GM19193 (cell line): ENCODE results near the gene SERBP1.

ENCODE experiments used
- POLR2A ChIP-seq: IDR thresholded peaks from 4 replicates; pipeline ENCODE4 v1.6.1; 2011; ENCODE audit not compliant: insufficient read depth, insufficient read length; ENCODE audit errors: extremely low read depth

SERBP1 gene

DNA sequence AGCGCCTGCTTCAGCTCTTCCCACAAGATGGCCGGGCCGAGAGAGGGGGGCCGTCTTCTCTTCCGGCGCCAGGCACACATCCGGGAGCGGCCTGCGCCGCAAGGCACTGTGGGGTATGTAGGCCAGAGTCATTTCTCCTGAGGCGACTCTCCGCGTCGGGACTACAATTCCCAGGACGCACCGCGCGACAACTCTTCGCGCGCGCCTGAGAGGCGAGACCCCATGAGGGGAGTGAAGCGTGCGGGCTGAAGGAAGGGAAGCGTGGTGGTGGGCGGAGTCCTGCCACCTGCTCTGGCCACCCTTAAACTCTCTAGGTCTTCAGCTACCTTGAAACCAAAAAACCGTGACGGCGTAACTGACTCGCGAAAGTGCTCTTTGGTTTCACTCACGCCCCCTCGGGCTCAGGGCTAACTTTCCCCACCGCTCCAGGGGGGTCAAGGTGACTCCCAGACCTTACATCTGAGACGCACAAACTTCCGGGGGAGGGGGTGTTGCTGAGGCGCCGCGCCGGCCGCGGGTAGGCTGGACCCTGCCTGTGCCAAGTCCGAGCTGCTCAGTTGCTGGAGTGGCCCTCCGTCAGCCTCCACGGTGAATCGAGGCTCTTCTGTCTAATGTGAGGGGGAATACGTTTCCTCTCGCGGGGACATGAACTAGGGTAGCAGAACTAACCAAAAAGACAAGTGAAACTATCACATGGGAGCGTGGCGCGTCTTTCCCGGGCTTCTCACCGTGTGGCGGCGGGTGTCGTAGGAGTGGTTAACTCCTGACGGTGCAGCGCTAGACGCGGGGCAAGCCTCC is at the start of gene SERBP1:
TSS of gene SERBP1 (minus strand) at position 45 of the 798 bp plus-strand sequence. CDS start 102 bp downstream, outside the sequence.
- TF ChIP-seq POLR2A = peak; percentile 61

- no peak for TF ChIP-seq POLR2A
Observed at GRCh38 chr1:67479146-67479891, 49.1 kb upstream of the SERBP1 start.

- no peak for TF ChIP-seq POLR2A
Observed at GRCh38 chr1:67476906-67477305, 46.7 kb upstream of the SERBP1 start.

- TF ChIP-seq POLR2A = no peak
Observed at GRCh38 chr1:67476006-67476482, 45.8 kb upstream of the SERBP1 start.

DNA sequence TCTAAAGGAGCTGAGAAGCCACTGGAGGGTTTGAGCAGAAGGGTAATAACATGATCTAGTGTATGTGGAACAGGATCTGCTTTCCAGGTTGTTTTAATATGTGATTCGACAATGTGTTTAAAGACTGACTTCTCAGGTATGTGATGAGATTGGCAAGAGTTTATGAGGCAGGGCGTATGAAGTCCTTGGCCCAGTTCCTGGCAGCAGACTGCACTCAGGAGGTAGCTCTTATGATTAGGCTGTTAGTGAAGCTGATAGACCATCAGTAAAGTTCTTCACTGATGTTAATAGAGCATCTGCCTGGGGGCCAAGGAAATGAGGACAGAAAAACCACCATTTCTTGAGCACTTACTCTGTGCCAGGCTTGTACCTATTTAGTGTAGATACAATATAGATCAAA is 41.9 kb upstream of the SERBP1 start:
- no peak for TF ChIP-seq POLR2A

DNA sequence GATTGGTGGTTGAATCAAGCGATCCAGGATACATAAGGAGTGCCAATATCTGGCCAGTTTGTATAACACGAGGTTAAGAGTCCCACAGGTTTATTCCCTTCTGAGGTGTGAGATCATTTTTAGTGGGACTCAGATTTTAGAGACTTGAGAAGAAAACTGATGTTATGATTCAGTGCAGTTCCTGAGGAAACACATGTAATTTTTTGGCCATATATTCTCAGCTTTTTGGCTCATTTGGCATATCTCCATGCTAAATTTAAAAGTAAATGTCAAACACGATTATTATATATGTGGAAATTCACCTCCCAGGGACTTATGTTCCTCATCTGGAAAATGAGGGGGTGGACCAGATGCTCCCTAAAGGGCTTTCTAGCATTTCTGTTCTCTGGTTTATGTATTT is 39.2 kb upstream of the SERBP1 start:
- no peak for TF ChIP-seq POLR2A

DNA sequence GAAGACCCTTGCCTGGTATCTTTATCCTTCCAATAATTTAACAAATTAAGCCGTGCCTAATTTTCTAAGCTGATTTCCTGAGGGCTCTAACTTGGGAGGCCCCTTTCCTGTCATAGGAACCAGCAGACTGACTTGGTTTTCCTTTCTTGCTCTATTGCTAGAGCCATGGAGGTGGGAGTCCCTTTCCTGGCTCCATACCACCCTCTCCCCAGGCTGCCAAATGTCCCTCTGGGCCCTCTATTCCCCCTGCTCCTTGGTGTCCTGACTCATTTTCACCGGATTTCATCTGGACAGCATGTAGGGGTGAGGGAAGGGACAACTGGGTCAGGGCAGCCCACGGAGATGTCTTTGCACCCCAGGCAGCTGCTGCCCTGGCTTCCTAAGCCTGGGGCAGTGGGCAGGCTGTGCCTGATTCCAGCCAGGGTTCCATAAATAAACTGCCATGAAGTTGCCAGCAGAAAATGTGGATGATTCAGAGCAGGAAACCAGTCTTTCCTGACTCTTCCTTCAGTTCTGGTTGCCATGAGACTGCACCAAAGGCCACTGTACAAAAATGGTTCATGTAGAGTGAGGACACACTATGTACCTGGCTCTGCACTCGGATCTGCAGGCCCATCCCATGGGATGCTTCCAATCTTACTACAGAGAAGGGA is 38.0 kb upstream of the SERBP1 start:
- TF ChIP-seq POLR2A = no peak

- no peak for TF ChIP-seq POLR2A
Observed at GRCh38 chr1:67465375-67465774, 35.2 kb upstream of the SERBP1 start.

- no peak for TF ChIP-seq POLR2A
Observed at GRCh38 chr1:67464746-67465145, 34.5 kb upstream of the SERBP1 start.

GRCh38 chr1:67464058-67464457 is 33.9 kb upstream of the SERBP1 start:
- no peak for TF ChIP-seq POLR2A

DNA sequence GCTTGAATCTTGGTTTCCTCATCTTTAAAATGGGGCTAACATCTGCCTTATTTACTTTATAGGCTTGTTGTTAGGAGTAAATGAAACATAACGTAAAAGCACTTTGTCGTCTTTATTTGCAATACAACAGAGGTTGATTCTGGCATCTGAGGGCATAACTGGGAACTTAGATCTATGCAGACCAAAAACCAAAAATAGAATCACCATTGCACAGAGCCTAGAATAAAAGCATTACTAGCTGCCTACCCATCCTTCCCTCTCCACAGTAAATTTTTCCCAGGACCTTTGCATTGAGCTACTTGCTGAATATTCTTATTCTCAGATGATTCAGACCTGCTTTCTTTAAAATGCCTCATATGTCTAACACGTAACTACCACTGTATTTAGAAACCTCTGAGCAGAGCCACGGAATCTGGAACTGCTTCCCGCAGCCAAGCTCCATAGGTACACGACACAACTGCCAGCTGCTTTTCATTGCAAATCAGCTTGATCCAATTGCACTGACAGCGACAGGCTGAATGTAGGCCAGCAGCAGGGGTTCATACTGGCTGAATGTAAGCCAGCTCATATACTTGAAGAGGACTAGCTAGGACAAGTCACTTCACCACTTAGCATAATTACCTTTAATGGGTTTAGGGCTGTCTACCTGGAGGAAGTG is 33.2 kb upstream of the SERBP1 start:
- TF ChIP-seq POLR2A = no peak

- TF ChIP-seq POLR2A = no peak
Observed at GRCh38 chr1:67460676-67461500, 30.7 kb upstream of the SERBP1 start.

DNA sequence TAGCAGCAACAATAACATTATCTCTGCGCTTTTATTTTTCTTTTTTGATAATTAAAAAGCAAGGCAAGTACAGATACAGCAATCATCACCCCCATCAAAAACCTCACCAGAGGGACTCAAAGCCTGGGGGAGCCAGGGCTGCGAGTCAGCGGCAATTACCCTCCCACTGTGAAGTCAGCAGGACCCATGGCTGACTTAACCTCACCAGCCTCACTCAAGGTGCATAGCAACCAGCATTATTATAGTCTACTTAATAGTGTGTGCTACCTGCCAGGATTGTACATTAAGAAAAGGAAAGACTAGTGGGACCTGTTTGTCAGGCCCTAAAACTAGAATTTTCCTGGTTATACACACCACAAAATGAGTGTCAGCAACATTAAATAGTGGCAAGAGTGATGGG is 28.9 kb upstream of the SERBP1 start:
- TF ChIP-seq POLR2A = no peak

GRCh38 chr1:67458663-67459062 is 28.5 kb upstream of the SERBP1 start:
- no peak for TF ChIP-seq POLR2A
